ENCODE measurements around the gene MND1. TPM values are rescaled to one million over a fixed set of nuclear protein-coding genes. Genes with fewer than 3 reads are reported as not detected.

MND1 gene
- total and polyA plus RNA-seq, 2 of the 8 experiments (the other 6 are each of a cell fraction or from before 2014, with no cell fraction given), result 4.4 to 26.2 TPM

DNA sequence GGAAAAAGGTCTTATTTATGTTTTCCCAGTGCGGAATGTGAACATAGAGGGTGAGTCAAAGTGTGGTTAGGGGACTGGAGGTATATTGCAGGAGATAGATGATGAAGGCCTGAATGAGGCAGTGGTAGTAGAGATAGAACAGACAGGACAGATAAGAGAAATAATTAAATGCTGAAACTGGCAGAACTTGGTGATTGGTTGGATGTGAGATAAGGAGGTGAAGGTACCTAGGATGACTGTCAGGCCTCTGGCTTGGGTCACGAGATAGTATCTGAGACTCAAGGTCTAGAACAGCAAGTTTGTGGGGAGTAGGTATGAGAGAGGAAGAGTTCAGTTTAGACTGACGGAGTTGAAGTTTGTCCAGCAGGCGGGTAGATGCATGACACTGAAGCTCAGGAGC, 3.5 kb downstream of the MND1 start (continued):
- TF ChIP-seq TEAD4 (IDR thresholded peaks at IDR 0.05; ENCODE audit: low read depth, low read length), result no peak
- TF ChIP-seq, protein P1, sequence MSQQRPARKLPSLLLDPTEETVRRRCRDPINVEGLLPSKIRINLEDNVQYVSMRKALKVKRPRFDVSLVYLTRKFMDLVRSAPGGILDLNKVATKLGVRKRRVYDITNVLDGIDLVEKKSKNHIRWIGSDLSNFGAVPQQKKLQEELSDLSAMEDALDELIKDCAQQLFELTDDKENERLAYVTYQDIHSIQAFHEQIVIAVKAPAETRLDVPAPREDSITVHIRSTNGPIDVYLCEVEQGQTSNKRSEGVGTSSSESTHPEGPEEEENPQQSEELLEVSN (IDR thresholded peaks at IDR 0.05), result no peak

Data from H1 (cell line).